SK-N-SH treated with all-trans-retinoic acid at 6 μM for 48 hours (cell line): ENCODE measurements around the gene SP110.

ENCODE experiments used
- ATAC-seq: fragments of 200-7000 bp; cut with Tn5 transposase; 3 replicates; pipeline ENCODE4 v1.9.1; 2020; ENCODE audit warnings: mild to moderate bottlenecking, moderate library complexity
- ARNTL ChIP-seq: fragments of 450-650 bp; formaldehyde crosslinking; IDR thresholded peaks from 2 replicates; pipeline ENCODE4 v1.5.0; 2020; ENCODE audit warnings: low read depth, mild to moderate bottlenecking, moderate library complexity, borderline replicate concordance
- BACH2 ChIP-seq: fragments of 250-450 bp; sonication (Bioruptor Pico); IDR thresholded peaks from 2 replicates; pipeline ENCODE4 v1.9.0; 2021; ENCODE audit warnings: mild to moderate bottlenecking, borderline replicate concordance
- ESRRG ChIP-seq: fragments of 250-450 bp; sonication (Bioruptor Pico); IDR thresholded peaks from 2 replicates; pipeline ENCODE4 v1.6.1; 2021; ENCODE audit warnings: mild to moderate bottlenecking
- GLIS3 ChIP-seq: fragments of 250-450 bp; sonication (Bioruptor Pico); IDR thresholded peaks from 2 replicates; pipeline ENCODE4 v1.5.0; 2020; ENCODE audit warnings: mild to moderate bottlenecking, moderate library complexity
- ISL1 ChIP-seq: fragments of 250-450 bp; sonication (Bioruptor Pico); IDR thresholded peaks from 2 replicates; pipeline ENCODE4 v2.1.2; 2022; ENCODE audit warnings: mild to moderate bottlenecking, moderate library complexity
- OSR1 ChIP-seq: fragments of 250-450 bp; sonication (Bioruptor Pico); IDR thresholded peaks from 2 replicates; pipeline ENCODE4 v1.8.0; 2022; ENCODE audit warnings: moderate library complexity, mild to moderate bottlenecking, inconsistent platforms
- PPARA ChIP-seq: fragments of 250-450 bp; sonication (Bioruptor Pico); IDR thresholded peaks from 2 replicates; pipeline ENCODE4 v1.5.0; 2020; ENCODE audit warnings: mild to moderate bottlenecking, borderline replicate concordance
- RARB ChIP-seq: fragments of 250-450 bp; sonication (Bioruptor Pico); IDR thresholded peaks from 2 replicates; pipeline ENCODE4 v1.8.0; 2021; ENCODE audit warnings: mild to moderate bottlenecking, moderate library complexity
- SNAI2 ChIP-seq: fragments of 250-450 bp; sonication (Bioruptor Pico); IDR thresholded peaks from 2 replicates; pipeline ENCODE4 v1.5.0; 2020; ENCODE audit warnings: mild to moderate bottlenecking, moderate library complexity
- TCF4 ChIP-seq: fragments of 250-450 bp; sonication (Bioruptor Pico); IDR thresholded peaks from 2 replicates; pipeline ENCODE4 v1.8.0; 2021; ENCODE audit warnings: mild to moderate bottlenecking, moderate library complexity, borderline replicate concordance
- TOX ChIP-seq: fragments of 250-450 bp; sonication (Bioruptor Pico); IDR thresholded peaks from 2 replicates; pipeline ENCODE4 v1.8.0; 2021; ENCODE audit warnings: mild to moderate bottlenecking, moderate library complexity, borderline replicate concordance
- ZC3H10 ChIP-seq: fragments of 250-450 bp; sonication (Bioruptor Pico); IDR thresholded peaks from 2 replicates; pipeline ENCODE4 v1.5.1; 2021; ENCODE audit warnings: mild to moderate bottlenecking, moderate library complexity
- ZFP3 ChIP-seq: fragments of 250-450 bp; sonication (Bioruptor Pico); IDR thresholded peaks from 2 replicates; pipeline ENCODE4 v1.5.0; 2020; ENCODE audit warnings: mild to moderate bottlenecking, moderate library complexity
- ZFP30 ChIP-seq: fragments of 450-650 bp; formaldehyde crosslinking; IDR thresholded peaks from 2 replicates; pipeline ENCODE4 v1.5.0; 2022; ENCODE audit warnings: mild to moderate bottlenecking, moderate library complexity
- ZNF565 ChIP-seq: fragments of 450-650 bp; formaldehyde crosslinking; conservative IDR thresholded peaks from 2 replicates; pipeline ENCODE4 v1.5.0; 2020; ENCODE audit warnings: low read depth, mild to moderate bottlenecking, moderate library complexity
- ZNF70 ChIP-seq: fragments of 450-650 bp; formaldehyde crosslinking; IDR thresholded peaks from 2 replicates; pipeline ENCODE4 v1.5.0; 2020; ENCODE audit warnings: mild to moderate bottlenecking, moderate library complexity
- ZNF8 ChIP-seq: fragments of 450-650 bp; formaldehyde crosslinking; IDR thresholded peaks from 2 replicates; pipeline ENCODE4 v1.5.0; 2020; ENCODE audit warnings: mild to moderate bottlenecking, moderate library complexity
- TF ChIP-seq, protein P1 (sequence below): fragments of 250-450 bp; sonication (Bioruptor Pico); IDR thresholded peaks from 2 replicates; pipeline ENCODE4 v1.5.1; 2021; ENCODE audit warnings: mild to moderate bottlenecking, moderate library complexity
- TF ChIP-seq, protein P2 (sequence below): fragments of 250-450 bp; sonication (Bioruptor Pico); IDR thresholded peaks from 2 replicates; pipeline ENCODE4 v1.8.0; 2021; ENCODE audit warnings: low read depth, mild to moderate bottlenecking, moderate library complexity, borderline replicate concordance
- TF ChIP-seq, protein P3 (sequence below): fragments of 250-450 bp; sonication (Bioruptor Pico); IDR thresholded peaks from 2 replicates; pipeline ENCODE4 v1.5.0; 2020; ENCODE audit warnings: mild to moderate bottlenecking, moderate library complexity
- TF ChIP-seq, protein P4 (sequence below): fragments of 250-450 bp; sonication (Bioruptor Pico); IDR thresholded peaks from 2 replicates; pipeline ENCODE4 v1.5.1; 2020; ENCODE audit warnings: low read depth, mild to moderate bottlenecking, moderate library complexity
- TF ChIP-seq, protein P5 (sequence below): fragments of 250-450 bp; sonication (Bioruptor Pico); IDR thresholded peaks from 2 replicates; pipeline ENCODE4 v1.8.0; 2020; ENCODE audit warnings: mild to moderate bottlenecking, moderate library complexity, borderline replicate concordance

The SP110 gene

DNA sequence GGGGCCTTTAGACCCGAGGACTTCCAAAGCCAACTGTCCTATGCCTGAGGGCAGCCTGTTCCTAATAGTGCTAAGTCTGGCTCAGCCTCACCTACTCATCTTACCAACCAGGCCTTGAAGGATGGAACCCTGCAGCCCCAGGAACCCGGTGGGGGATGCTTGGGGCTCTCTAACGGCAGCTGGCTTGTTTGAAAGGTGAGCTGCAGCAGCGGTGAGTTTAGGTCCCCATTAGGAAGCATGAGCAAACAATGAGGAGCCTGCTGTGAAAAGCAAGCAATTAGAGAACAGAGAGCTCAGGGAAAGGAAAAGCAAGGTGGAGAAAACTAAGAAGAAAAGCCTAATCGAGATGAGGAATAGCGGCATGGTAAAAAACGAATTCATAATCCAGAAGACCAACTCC lies 39.9 kb downstream of the SP110 start:
- TF ChIP-seq ZNF70 = no peak
- ATAC-seq = no peak

DNA sequence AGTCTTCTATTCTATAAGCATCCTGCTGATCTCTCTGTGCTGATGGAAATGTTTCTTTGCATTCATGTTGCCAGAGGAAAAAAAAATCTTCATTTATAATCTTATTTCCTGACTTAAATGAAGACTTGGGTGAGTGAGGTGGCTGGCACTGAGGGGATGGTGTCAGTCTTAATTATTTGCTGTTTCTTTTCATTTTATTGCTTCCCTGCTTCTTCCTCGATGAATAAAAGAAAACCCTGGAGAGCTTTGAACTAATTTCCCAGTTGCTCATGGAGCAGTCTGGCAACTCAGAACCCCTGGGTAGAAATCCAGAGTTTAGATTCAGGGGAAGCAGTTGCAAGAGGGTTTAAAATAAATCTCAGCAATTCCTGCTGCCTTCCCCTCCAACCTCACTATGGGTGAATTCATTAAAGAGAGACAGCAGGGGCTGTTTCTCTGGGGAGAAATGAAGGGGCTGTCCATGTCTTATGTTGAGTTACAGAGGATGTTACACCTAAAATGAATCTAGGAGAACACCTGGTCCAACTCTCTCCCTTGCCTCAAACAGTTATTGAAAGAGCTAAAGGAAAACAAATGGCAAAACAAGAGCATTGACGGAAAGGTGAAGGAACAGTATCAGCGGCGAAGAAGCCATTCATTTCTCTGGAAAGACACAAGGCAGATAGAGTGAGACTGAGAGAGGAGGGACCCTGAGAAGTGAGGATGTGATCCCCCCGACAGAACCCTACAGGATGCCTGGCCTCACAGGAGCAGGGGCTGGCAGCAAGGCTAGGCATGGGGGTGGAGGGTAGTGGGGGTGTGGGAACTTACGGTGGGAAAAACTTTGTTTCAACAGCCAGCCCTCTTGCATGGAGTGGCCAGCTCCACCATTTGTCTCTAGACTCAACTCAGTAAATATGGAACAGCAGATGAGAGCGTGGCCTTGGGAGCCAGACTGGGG lies 41.0 kb downstream of the SP110 start:
- TF ChIP-seq TCF4 (CRISPR knock-in tag) (no peak), ZC3H10 (CRISPR knock-in tag) (no peak), ZNF565 (no peak), ZNF70 (no peak), SNAI2 (CRISPR knock-in tag) (no peak), BACH2 (CRISPR knock-in tag) (no peak), ISL1 (CRISPR knock-in tag) (no peak), RARB (no peak), ZNF8 (CRISPR knock-in tag) (no peak), ESRRG (CRISPR knock-in tag) (no peak)
- TF ChIP-seq, protein P1, sequence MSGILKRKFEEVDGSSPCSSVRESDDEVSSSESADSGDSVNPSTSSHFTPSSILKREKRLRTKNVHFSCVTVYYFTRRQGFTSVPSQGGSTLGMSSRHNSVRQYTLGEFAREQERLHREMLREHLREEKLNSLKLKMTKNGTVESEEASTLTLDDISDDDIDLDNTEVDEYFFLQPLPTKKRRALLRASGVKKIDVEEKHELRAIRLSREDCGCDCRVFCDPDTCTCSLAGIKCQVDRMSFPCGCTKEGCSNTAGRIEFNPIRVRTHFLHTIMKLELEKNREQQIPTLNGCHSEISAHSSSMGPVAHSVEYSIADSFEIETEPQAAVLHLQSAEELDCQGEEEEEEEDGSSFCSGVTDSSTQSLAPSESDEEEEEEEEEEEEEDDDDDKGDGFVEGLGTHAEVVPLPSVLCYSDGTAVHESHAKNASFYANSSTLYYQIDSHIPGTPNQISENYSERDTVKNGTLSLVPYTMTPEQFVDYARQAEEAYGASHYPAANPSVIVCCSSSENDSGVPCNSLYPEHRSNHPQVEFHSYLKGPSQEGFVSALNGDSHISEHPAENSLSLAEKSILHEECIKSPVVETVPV (CRISPR knock-in tag) = no peak
- TF ChIP-seq, protein P2, sequence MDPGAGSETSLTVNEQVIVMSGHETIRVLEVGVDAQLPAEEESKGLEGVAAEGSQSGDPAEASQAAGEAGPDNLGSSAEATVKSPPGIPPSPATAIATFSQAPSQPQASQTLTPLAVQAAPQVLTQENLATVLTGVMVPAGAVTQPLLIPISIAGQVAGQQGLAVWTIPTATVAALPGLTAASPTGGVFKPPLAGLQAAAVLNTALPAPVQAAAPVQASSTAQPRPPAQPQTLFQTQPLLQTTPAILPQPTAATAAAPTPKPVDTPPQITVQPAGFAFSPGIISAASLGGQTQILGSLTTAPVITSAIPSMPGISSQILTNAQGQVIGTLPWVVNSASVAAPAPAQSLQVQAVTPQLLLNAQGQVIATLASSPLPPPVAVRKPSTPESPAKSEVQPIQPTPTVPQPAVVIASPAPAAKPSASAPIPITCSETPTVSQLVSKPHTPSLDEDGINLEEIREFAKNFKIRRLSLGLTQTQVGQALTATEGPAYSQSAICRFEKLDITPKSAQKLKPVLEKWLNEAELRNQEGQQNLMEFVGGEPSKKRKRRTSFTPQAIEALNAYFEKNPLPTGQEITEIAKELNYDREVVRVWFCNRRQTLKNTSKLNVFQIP (CRISPR knock-in tag) = no peak
- ATAC-seq = no peak

DNA sequence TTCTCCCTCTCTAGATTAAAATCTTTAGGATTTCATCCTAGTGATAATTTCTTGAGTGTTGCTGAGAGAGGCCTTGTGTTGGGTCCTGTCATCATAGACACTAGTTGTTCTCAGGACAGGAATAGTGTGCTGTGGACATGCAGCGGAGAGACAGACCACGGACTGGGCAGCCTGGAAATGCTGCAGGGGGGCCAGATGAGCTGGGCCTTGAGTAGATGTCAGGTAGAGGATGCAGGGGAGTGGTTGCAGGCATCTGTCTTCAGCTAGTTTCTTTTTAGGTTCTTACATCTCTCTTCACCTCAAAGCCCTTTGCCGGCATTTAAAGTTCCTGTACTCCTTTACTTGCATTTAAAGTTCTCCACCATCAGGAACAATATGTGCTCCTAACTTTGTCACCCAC lies 42.8 kb downstream of the SP110 start:
- ATAC-seq = no peak
- no peak for TF ChIP-seq OSR1
- TF ChIP-seq ARNTL (CRISPR knock-in tag) = no peak
- TF ChIP-seq, protein P3, sequence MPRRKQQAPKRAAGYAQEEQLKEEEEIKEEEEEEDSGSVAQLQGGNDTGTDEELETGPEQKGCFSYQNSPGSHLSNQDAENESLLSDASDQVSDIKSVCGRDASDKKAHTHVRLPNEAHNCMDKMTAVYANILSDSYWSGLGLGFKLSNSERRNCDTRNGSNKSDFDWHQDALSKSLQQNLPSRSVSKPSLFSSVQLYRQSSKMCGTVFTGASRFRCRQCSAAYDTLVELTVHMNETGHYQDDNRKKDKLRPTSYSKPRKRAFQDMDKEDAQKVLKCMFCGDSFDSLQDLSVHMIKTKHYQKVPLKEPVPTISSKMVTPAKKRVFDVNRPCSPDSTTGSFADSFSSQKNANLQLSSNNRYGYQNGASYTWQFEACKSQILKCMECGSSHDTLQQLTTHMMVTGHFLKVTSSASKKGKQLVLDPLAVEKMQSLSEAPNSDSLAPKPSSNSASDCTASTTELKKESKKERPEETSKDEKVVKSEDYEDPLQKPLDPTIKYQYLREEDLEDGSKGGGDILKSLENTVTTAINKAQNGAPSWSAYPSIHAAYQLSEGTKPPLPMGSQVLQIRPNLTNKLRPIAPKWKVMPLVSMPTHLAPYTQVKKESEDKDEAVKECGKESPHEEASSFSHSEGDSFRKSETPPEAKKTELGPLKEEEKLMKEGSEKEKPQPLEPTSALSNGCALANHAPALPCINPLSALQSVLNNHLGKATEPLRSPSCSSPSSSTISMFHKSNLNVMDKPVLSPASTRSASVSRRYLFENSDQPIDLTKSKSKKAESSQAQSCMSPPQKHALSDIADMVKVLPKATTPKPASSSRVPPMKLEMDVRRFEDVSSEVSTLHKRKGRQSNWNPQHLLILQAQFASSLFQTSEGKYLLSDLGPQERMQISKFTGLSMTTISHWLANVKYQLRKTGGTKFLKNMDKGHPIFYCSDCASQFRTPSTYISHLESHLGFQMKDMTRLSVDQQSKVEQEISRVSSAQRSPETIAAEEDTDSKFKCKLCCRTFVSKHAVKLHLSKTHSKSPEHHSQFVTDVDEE (CRISPR knock-in tag) = no peak
- TF ChIP-seq SNAI2 (CRISPR knock-in tag) = no peak
- TF ChIP-seq, protein P4, sequence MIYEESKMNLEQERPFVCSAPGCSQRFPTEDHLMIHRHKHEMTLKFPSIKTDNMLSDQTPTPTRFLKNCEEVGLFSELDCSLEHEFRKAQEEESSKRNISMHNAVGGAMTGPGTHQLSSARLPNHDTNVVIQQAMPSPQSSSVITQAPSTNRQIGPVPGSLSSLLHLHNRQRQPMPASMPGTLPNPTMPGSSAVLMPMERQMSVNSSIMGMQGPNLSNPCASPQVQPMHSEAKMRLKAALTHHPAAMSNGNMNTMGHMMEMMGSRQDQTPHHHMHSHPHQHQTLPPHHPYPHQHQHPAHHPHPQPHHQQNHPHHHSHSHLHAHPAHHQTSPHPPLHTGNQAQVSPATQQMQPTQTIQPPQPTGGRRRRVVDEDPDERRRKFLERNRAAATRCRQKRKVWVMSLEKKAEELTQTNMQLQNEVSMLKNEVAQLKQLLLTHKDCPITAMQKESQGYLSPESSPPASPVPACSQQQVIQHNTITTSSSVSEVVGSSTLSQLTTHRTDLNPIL = no peak
- TF ChIP-seq, protein P2 (CRISPR knock-in tag) = no peak
- TF ChIP-seq RARB = no peak
- TF ChIP-seq, protein P5, sequence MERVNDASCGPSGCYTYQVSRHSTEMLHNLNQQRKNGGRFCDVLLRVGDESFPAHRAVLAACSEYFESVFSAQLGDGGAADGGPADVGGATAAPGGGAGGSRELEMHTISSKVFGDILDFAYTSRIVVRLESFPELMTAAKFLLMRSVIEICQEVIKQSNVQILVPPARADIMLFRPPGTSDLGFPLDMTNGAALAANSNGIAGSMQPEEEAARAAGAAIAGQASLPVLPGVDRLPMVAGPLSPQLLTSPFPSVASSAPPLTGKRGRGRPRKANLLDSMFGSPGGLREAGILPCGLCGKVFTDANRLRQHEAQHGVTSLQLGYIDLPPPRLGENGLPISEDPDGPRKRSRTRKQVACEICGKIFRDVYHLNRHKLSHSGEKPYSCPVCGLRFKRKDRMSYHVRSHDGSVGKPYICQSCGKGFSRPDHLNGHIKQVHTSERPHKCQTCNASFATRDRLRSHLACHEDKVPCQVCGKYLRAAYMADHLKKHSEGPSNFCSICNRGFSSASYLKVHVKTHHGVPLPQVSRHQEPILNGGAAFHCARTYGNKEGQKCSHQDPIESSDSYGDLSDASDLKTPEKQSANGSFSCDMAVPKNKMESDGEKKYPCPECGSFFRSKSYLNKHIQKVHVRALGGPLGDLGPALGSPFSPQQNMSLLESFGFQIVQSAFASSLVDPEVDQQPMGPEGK (CRISPR knock-in tag) = no peak
- no peak for TF ChIP-seq ZFP30
- no peak for TF ChIP-seq ZNF565
- TF ChIP-seq BACH2 (CRISPR knock-in tag) = no peak
- no peak for TF ChIP-seq PPARA
- no peak for TF ChIP-seq ZFP3
- TF ChIP-seq GLIS3 (CRISPR knock-in tag) = no peak
- no peak for TF ChIP-seq TOX
- TF ChIP-seq ZNF8 (CRISPR knock-in tag) = no peak
